Cerebellar cortex (tissue), 1 donor: Measurements from ENCODE around the gene SMTNL2.

ENCODE experiments used
- DNase-seq: peaks from one replicate; pipeline ENCODE4 v3.0.0-alpha.2; 2015; ENCODE audit warnings: low spot score

Gene SMTNL2

GRCh38 chr17:4584101-4584916, at the start of gene SMTNL2:
SMTNL2 (plus strand) TSS chr17:4584529; CDS start chr17:4584606, 77 bp downstream.
- no peak for DNase-seq

- DNase-seq, result no peak
These were observed 49.2 kb upstream of the SMTNL2 start for GRCh38 chr17:4534928-4535666.

GRCh38 chr17:4535667-4536258, 48.6 kb upstream of the SMTNL2 start:
- no peak for DNase-seq

- DNase-seq, result no peak
These were observed 48.0 kb upstream of the SMTNL2 start for GRCh38 chr17:4536259-4536741.

- DNase-seq, result peak; percentile 56
These were observed 47.5 kb upstream of the SMTNL2 start for GRCh38 chr17:4536742-4537411.

- DNase-seq, result no peak
These were observed 46.7 kb upstream of the SMTNL2 start for GRCh38 chr17:4537451-4538235.

GRCh38 chr17:4538236-4539002, 45.9 kb upstream of the SMTNL2 start:
- no peak for DNase-seq

- no peak for DNase-seq
These were observed 45.3 kb upstream of the SMTNL2 start for GRCh38 chr17:4539025-4539424.

- DNase-seq, result no peak
These were observed 44.6 kb upstream of the SMTNL2 start for GRCh38 chr17:4539576-4540223.

- DNase-seq, result peak; percentile 37
These were observed 44.1 kb upstream of the SMTNL2 start for GRCh38 chr17:4540224-4540651.

- no peak for DNase-seq
These were observed 43.5 kb upstream of the SMTNL2 start for GRCh38 chr17:4540687-4541327.

- DNase-seq, result no peak
These were observed 42.9 kb upstream of the SMTNL2 start for GRCh38 chr17:4541328-4542002.

GRCh38 chr17:4542003-4542725, 42.2 kb upstream of the SMTNL2 start:
- DNase-seq, result no peak

GRCh38 chr17:4542726-4543191, 41.6 kb upstream of the SMTNL2 start:
- DNase-seq, result no peak

- no peak for DNase-seq
These were observed 40.7 kb upstream of the SMTNL2 start for GRCh38 chr17:4543557-4544026.

GRCh38 chr17:4544135-4544950, 40.0 kb upstream of the SMTNL2 start:
- DNase-seq, result no peak

GRCh38 chr17:4544951-4545216, 39.4 kb upstream of the SMTNL2 start:
- DNase-seq, result peak; percentile 63
